ELF-1 (cell line): ENCODE measurements around the gene PHF23.

Source experiments
- DNase-seq: peaks from one replicate; pipeline ENCODE4 v3.0.0-alpha.2; 2016; ENCODE audit warnings: low read depth, low spot score

The PHF23 gene

GRCh38 chr17:7219812-7220592 is 19.3 kb downstream of the PHF23 start, which contains the start of the genes ACADVL and DLG4:
Gene ACADVL (plus strand): TSS chr17:7219938. CDS start chr17:7219985, 47 bp downstream.
Gene DLG4 (minus strand): TSS chr17:7219836.
- DNase-seq: peak; percentile 95

- DNase-seq: no peak
Observed at GRCh38 chr17:7219229-7219811, 19.9 kb downstream of the PHF23 start.

GRCh38 chr17:7218758-7219157 is 20.5 kb downstream of the PHF23 start:
- DNase-seq: no peak

GRCh38 chr17:7218166-7218565 is 21.1 kb downstream of the PHF23 start:
- DNase-seq: no peak

GRCh38 chr17:7217113-7217987 is 21.9 kb downstream of the PHF23 start:
- DNase-seq: no peak

- DNase-seq: no peak
Observed at GRCh38 chr17:7216242-7217112, 22.8 kb downstream of the PHF23 start.

GRCh38 chr17:7215652-7216180 is 23.5 kb downstream of the PHF23 start:
- DNase-seq: no peak

- no peak for DNase-seq
Observed at GRCh38 chr17:7215136-7215638, 24.1 kb downstream of the PHF23 start.

- peak; percentile 99 for DNase-seq
Observed at GRCh38 chr17:7214300-7215135, 24.7 kb downstream of the PHF23 start.

- peak; percentile 99 for DNase-seq
Observed at GRCh38 chr17:7213895-7214299, 25.4 kb downstream of the PHF23 start.

- no peak for DNase-seq
Observed at GRCh38 chr17:7211491-7212273, 27.6 kb downstream of the PHF23 start.

GRCh38 chr17:7208754-7209460 is 30.4 kb downstream of the PHF23 start:
- no peak for DNase-seq

- DNase-seq: peak; percentile 90
Observed at GRCh38 chr17:7208027-7208571, 31.2 kb downstream of the PHF23 start.

GRCh38 chr17:7207120-7208001 is 31.9 kb downstream of the PHF23 start:
- no peak for DNase-seq

GRCh38 chr17:7205561-7205960 is 33.7 kb downstream of the PHF23 start:
- DNase-seq: no peak

- DNase-seq: peak; percentile 96
Observed at GRCh38 chr17:7204828-7205461, 34.3 kb downstream of the PHF23 start.

- DNase-seq: no peak
Observed at GRCh38 chr17:7204336-7204735, 34.9 kb downstream of the PHF23 start.
